Activated CD8-positive, alpha-beta memory T cell treated with anti-CD3 and anti-CD28 coated beads for 1 hour (primary cell): ENCODE data around the gene KIRREL3.

Experiments
- DNase-seq, 2 donors: peaks; one replicate each; pipeline ENCODE4 v3.0.0-alpha.2; 2020; ENCODE audit warnings: low read depth in 1 of 2; ENCODE audit errors: extremely low read depth in 1 of 2

KIRREL3 gene

GRCh38 chr11:126748100-126748791 is 252.3 kb downstream of the KIRREL3 start:
- no peak for DNase-seq

GRCh38 chr11:126747315-126747714 is 253.3 kb downstream of the KIRREL3 start:
- DNase-seq = no peak

GRCh38 chr11:126746443-126746842 is 254.1 kb downstream of the KIRREL3 start:
- no peak for DNase-seq

- DNase-seq = no peak
These were observed 255.9 kb downstream of the KIRREL3 start for GRCh38 chr11:126744699-126745098.

GRCh38 chr11:126743628-126744027 is 256.9 kb downstream of the KIRREL3 start:
- no peak for DNase-seq

GRCh38 chr11:126742582-126742981 is 258.0 kb downstream of the KIRREL3 start:
- no peak for DNase-seq

- DNase-seq = no peak
These were observed 259.7 kb downstream of the KIRREL3 start for GRCh38 chr11:126740846-126741245.

GRCh38 chr11:126739499-126740145 is 260.9 kb downstream of the KIRREL3 start:
- DNase-seq = no peak

GRCh38 chr11:126738295-126739031 is 262.1 kb downstream of the KIRREL3 start:
- no peak for DNase-seq

GRCh38 chr11:126736682-126737572 is 263.6 kb downstream of the KIRREL3 start:
- DNase-seq = no peak

GRCh38 chr11:126734752-126735151 is 265.8 kb downstream of the KIRREL3 start:
- no peak for DNase-seq

GRCh38 chr11:126733685-126734084 is 266.9 kb downstream of the KIRREL3 start:
- no peak for DNase-seq

- DNase-seq = no peak
These were observed 267.6 kb downstream of the KIRREL3 start for GRCh38 chr11:126732981-126733380.

- no peak for DNase-seq
These were observed 268.9 kb downstream of the KIRREL3 start for GRCh38 chr11:126731576-126732142.

GRCh38 chr11:126727381-126727780 is 273.2 kb downstream of the KIRREL3 start:
- no peak for DNase-seq

GRCh38 chr11:126725521-126725920 is 275.0 kb downstream of the KIRREL3 start:
- no peak for DNase-seq

- DNase-seq = no peak
These were observed 275.5 kb downstream of the KIRREL3 start for GRCh38 chr11:126725043-126725442.

GRCh38 chr11:126723665-126724045 is 276.9 kb downstream of the KIRREL3 start:
- DNase-seq = no peak

- no peak for DNase-seq
These were observed 277.5 kb downstream of the KIRREL3 start for GRCh38 chr11:126722956-126723664.
